Activated CD4-positive, alpha-beta T cell treated with anti-CD3 and anti-CD28 coated beads, Interleukin-2, amount 50 U/mL, for 4 hours (primary cell): ENCODE data around the gene KCNH5.

ENCODE experiments used
- DNase-seq, 2 experiments: peaks; one replicate each; pipeline ENCODE4 v3.0.0-alpha.2; 2020

KCNH5 gene

DNA sequence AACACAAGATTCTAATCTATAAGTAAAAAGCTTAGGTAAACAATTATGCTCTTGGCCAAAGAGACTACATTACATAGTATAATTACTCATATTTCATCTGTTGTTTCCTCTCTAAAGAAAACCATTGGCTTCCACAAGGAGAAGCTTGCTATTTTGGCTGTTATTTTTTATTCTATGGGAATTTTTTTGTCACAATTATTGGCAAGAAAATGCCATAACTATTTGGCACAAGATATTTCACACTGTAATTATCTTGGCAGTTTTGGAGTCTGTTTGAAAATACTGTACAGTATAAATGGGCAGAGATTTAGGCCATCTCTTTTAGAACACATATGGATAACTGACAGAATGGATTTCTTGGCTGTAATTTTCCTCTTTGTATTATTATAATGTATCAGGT, 51.2 kb downstream of the KCNH5 start:
- no peak for DNase-seq

DNA sequence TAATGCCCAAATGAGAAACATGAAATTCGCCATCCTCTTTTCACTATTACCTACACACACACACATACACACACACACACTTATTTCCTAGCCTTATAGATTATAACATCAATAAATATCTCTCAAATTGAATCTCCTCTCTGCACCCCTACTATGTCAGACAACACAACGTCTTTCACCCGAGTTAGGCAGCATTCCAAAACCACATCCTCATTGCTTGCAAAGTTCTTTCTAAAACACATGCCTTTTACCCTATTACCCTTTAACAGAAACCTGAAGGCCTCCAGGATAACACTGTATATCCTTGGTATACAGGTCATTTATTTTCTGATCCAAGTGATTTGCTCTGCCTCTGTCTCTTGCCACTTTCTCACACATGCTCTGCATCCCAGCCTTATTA, 56.3 kb downstream of the KCNH5 start:
- no peak for DNase-seq

DNA sequence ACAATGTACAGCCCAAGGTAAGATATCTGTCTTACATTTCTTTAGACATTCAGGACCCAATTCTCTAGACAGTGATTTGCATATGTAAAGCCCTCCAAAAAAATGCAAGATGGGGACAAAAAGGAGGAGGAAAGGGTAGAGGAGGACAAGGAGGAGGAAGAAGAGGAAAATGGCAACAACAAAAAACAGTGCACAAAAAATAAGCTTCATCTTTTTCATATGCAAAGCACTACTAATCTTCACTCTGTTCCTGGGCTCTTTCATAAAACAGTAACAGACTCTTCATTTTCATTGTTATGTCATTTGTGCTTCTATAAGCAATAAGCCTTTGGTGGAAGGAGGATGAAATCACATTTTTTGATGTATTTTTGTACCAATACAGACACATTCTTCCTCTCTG, 61.4 kb downstream of the KCNH5 start:
- no peak for DNase-seq

DNA sequence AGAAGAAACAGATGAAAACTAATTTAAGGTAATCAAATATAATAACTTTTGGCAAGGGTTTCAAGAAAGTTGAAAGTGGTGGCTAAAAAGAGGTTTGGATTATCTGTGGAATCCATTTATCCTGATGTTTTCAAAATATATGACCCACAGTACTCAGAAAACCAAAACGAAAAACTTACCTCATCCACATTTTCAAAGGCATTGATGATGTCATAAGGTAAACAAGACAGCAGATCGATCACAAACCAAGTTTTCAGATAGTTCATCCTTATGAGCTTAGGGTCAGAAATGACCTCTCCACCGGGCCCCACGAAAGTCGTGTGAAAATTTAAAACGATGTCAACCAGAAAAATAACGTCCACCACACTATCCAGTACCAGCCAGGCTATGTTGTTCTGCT, 64.6 kb downstream of the KCNH5 start:
- no peak for DNase-seq

DNA sequence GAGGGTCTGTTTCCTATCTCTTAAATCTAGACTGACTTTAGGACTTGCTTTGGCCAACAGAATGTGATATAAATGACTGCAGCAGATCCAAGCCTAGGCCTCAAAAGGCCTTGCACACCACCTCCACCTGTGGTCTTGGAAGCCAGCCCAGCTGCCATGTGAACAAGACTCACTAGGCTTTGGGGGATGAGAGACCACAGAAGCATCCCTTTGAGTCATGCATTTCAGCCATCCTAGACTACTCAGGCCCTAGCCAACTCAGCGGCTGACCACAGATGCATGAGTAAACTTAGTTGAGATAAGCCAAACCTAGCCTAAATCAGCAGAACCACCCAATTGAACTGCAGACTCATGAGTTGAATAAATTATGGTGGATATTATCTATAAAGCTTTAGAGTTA, 87.7 kb downstream of the KCNH5 start:
- DNase-seq: no peak

DNA sequence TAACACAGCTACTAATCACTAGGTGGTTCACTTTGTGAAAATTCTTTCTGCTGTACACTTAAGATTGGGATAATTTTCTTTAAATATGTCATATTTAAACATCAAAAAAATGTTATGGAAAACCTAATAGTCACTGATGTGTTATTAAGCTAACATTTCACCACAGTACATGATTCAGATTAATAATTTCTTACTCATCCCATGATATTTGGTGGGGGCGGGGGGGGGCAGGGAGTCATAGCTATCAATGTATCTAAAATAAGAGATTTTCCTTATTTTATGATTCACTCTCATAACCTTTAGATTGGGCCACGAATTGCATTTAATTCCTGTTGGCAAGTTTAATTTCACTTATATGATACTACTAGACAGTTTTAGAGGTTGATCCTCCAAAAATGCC, 88.8 kb downstream of the KCNH5 start:
- DNase-seq: no peak

DNA sequence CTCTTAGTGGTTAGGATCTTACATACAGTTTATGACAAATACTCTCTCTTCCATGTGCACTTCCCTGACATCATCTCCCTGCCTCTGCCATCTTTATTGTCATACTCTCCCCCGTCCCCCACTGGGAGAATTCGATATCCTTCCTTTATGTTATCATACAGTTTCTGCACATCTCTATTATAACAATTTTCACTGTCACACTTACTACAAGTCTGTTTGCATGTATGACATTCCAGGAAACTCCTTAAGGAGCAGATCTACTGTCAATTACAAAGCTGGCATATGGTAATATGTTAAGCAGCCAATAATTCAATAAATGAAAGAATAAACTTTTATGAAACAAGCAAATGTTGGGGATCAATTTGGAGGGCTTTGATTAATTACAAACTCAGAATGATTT, 91.1 kb downstream of the KCNH5 start:
- no peak for DNase-seq

DNA sequence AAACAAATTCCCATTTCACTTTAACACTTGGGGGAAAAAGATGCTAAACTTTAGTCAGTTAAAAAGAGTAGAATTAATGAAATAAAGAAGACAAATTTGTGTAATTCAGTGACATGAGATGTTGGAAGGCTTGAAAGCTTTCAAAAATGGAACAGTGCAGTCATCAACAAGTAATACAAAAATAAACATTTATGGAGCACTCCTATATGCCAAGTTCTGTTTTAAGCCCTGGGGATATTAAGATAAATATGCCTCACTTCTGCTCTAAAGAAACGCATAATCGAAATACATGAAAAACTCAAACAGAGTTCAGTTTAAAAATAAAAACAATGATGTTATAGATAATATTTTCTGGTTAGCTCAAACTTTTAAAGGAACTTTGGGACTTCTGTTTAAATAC, 93.0 kb downstream of the KCNH5 start:
- DNase-seq: no peak

DNA sequence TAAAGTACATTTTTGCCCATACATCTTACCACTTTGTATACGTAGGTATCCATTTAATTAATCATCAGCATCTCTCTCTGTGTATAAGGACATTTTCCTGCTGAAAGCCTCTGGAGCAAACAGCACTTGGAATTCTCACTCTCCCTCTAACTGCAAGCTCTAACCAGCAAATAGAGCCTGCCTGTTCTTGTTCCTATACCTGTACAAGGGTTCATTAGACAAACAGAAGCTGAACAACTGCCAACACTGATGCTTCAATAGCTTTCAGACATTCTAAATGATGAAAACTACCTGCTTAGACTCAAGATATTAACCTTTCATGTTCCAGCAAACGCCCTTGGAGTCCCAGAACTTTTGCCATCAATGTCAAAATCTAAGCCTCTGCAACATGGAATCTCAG, 98.0 kb downstream of the KCNH5 start:
- DNase-seq: no peak

DNA sequence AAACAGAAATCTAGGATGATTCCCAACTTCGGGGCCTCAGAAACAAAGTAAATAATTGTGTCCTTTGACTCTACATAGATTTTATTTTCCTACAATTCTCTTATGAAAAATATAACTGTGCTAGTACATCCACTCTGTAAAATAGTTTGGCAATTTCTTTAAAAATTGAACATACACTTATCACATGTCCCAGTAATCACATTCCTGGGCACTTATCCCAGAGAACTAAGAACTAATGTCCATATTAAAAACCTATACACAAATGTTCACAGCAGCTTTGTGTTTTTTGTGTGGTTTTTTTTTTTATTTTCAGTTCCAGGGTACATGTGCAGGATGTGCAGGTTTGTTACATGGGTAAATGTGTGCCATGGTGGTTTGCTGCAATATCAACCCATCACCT, 99.0 kb downstream of the KCNH5 start:
- no peak for DNase-seq

DNA sequence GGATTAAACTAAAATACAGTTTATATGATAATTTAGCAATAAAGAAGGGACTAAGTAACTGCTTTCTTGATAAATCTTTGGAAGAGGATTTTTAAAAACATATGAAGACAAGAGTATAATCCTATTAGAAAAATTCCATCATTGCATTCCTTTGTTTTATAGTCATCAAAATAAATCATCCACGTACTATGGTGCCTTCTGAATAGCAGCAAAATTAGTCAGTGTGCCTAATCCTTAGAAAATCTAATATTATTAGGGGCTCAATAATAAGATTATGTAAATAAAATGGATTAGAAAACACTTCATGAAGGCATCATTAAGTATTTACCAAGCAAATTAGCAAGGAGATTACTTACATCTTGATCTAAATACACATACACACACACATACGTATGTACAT, 102.1 kb downstream of the KCNH5 start:
- no peak for DNase-seq

DNA sequence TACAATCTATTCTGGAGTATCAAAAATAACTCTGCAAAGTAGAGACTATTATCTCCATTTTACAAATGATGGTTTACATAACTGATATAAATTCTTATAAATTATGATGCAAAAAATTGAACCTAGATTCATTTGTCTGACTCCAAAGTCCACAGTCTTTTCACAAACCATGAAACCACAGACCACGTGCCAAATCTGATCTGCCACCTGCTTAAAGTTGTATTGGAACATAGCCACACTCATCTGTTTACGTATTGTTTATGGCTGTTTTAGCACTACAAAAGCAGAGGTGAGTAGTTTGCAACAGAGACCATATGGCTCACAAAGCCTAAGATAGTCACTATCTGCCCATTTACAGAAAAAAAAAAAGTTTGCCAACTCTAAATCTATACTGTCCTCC, 105.3 kb downstream of the KCNH5 start:
- DNase-seq: no peak

DNA sequence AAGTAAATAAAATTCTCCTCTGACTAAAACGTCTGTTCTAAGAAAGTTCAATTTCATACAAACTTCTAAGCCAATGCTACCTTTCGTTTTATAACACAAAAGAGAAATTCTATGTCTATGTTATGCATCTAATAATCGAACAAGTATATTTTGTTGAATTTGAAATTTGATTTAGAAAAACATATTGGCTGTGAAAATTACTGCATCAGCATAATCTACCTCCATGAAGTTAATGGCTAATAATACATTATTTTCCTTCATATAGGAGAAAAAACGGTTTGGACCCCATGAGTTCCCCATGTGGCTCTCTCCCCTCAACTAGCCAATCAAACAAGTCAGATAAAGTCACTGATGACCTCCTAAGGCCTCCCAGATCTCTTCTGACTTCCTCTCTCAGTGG, 106.5 kb downstream of the KCNH5 start:
- DNase-seq: no peak

DNA sequence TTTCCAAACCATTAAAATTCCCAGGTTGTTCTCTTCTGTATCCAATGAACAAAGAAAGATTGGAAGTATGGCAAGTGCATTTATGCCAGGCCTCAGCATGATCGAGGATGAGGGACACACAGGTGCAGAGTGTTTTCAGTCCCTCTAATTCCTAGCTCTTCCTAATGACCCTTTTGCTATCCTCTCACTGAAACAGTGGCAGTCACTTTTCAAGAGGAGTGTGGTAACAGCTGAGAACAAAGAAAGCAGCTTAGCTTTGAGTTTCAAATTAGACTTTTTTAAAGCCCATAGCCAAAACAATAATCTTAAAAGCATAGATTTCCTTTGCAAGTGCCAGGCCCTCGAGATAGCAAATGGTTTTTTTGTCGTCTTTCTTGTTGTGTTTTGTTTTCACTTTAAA, 110.8 kb downstream of the KCNH5 start:
- no peak for DNase-seq

DNA sequence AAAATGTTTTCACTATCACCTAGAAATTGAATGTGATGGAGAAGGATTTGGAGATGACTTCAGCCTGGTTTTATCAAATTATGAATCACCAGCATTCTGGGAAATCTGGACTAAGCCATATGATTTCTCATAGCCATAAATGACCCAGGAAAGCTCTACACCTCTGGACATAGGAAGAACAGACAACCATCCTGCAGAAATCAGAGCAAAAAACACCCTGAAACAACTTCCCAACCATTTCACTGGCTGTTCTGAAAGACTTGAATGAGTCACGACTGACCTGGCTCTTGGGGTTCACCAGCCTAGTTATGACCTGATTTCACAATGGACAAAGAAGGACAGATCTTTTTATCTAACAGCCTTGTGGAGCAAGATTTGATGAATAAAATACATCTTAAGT, 123.8 kb downstream of the KCNH5 start:
- no peak for DNase-seq

DNA sequence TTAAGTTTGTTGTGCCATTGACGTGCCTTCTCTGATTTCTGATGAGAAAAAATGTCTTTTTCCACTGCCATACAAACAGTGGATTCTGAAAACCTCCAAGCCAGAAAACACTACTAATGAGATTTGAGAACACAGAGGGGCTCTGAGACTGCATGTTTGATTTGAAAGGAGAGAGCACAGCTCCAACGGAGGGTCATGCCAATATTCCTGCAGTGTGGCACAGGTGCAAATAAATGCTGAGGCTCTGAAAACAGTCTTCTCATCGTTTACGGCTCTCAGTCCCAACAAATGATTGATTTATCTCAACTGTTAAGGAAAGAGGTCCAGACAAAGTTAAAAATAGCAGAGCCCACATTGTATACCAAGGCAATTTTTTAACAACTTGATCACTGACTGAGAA, 128.7 kb downstream of the KCNH5 start:
- DNase-seq: no peak

DNA sequence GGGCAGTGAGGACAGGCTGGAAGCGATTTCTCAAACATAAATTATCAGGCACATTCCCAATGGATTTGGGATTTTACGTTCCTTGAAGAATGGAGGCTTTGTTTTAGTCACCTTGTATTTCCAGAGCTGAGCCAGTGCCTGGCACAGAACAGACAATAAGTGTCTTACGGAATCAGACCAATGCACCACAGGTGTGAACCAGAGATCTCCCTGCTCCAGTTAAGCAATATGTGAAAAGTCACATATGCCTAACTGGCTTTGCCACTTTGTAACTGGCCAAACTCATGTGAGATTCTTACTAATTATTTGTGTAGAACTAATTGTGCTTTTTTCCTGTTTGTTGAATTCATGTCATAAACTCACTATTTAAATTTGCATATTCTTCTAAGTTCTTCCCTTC, 130.4 kb downstream of the KCNH5 start:
- no peak for DNase-seq

DNA sequence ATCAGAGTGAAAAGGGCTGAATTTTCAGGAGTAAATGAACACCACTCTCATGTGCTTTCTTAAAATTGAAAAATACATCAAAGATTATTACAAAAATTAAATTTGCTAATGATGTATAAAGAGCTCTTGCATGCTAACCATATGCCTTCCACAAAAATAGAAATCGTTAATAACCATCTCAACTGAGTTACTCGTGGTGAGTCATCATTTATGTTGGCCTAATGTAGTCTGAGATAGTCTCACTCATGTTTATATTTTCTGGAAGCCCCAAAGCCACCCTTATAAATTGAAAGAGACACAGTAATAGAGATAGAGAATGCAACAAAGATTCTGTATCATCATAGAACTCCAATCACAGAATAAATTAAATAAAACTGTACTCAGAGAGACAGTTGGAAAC, 131.2 kb downstream of the KCNH5 start:
- DNase-seq: no peak

DNA sequence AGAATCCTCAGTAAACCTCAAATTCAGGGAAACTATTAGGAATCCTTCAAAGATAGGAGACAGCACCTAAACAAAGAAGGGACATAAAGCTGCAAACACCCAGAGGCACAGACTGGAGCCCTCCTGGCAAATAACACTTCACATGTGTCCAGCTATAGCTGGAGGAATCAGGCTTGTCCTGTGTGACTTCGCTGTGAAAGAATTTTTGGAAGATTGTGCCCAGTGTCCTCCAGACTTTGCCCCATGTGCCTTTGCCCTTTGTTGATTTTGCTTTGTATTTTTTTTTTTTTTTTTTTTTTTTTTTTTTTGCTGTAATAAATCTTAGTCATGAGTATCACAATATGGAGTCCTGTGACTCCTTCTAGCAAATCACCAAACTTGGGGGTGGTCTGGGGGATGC, 136.8 kb downstream of the KCNH5 start:
- DNase-seq: no peak

DNA sequence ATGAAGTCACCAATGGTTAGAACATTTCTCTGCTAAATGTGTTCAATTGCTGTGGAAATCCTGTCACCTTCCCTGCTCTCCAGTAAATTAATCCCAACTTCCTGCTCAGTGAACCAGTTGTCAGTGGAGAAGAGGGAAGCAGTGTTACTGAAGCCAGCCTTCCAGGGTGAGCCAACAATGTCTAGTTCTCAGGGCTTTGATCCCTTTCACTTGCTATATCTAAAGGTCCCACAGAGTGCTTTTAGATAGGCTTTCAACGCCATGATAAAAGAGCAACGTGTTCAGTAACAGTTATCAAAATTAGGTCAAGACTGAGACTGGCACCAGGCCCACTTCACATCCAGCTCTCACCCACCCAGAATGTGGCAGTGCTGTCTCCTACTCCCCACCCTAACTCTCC, 139.7 kb downstream of the KCNH5 start:
- DNase-seq: no peak

DNA sequence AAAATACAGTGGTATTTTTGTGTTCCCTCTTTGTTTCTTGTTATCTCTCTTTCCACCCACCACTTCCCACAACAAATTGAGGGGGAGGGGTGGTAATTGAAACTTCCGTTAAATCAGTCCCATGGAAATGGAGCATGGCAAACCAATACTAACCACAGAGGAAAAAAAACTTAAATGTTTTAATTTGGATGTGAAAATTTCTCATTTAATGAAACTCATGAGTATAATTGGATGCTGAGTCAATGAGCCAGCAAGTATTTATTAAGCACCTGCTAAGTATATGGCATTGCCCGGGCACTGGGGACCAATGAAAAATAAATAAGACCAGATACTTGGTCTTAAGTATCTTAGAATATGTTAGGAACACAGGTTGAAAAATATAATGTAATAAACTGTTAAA, 147.5 kb downstream of the KCNH5 start:
- DNase-seq: no peak

DNA sequence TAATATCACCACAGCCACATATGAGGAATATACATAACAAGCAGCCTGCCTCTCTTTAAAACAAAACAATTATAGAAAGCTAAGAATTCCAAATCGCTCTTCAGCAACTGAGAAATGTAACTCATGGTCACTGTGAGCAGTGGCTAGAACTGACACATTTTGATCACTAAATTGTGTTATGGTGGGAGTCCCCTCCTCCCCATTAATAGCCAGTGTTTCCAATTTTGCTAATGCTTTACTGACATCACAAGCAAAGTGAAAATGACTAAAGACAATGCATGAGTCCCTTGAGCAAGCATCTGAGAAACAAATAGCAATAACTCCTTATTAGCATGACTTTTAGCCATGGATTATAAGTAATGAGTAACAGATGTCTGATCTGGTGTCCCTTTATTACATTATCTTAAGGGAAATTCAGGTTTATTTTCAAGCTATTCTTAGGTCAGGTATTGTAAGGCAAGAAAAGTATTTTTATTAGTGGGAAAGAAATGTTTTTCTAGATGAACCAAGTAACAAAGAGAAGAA, 148.3 kb downstream of the KCNH5 start:
- DNase-seq: no peak

DNA sequence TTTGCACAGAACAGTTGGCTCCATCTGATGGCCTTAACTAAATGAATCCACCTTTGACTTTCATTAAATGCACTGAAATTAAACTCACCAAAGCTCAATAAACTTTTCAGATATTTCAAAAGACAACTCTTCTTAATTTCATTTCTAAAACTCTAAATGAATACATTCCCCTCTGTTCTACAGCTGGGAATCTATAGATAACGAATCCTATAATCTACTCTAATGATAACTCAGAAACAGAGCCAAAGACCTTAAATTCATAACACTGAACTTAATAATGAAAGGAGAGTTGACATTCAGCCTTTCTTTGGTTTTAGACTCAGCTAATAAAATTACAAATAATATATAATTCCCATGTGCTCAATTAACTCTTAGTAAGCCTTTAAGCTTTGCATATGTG, 150.5 kb downstream of the KCNH5 start:
- no peak for DNase-seq

DNA sequence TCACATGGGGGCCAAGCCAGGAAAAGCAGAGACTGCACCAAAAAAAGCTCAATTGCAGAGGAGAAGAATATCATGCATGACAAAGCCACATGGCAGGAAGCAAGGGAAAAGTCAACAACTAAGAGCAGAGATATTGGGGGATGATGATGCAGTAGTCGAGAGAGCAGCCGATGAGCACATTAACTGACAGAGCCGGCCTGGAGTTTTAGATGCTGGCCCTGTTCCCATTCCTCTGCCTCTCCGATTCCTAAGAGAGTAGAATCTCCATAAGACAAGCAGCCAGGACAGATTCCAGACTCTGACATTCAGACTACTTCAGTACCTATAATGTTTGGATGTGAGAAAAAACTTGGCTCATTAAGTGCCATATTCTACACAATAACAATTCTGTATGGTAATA, 155.9 kb downstream of the KCNH5 start:
- no peak for DNase-seq

DNA sequence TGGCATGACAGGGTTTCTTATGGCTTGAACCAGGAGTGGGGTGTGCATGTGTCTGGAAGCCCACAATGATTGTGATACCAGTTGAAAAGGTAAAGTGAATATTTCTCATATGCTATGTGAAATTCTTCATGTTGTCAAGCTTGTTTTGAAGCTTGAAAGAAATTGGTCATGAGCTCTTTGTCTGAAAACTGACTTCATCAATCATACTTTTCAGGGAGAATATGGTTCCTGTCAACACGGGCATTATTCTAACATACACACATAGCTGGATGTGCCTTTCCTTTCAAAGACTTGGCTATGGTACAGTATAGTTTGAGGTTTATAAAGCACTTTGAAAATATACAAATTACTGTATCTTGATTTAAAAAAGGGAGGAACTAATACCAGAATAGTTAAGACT, 158.8 kb downstream of the KCNH5 start:
- DNase-seq: no peak

DNA sequence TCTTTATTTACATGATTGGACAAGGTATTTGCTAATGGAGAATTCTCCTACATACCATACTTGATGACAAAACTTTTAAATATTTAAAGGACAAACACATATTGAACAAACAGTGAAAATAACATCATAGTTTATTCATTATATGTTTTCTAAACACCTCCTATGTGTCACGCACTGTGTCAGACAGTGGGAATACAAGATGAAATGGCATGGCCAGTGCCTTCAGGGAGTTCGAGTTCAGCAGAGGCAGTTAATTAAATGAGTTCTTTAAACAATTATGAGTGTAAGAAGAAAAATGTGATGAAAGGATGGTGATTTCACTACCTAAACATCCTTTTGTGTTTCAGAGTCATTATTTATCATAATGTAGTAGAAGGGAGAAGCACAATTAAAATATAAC, 159.8 kb downstream of the KCNH5 start:
- DNase-seq: no peak
